Measurements from ENCODE around the gene PCDHA10. TPM values are rescaled to one million over a fixed set of nuclear protein-coding genes. Genes with fewer than 3 reads are reported as not detected.
"Not testable (repeated sequence)": the region's sequence is repeated elsewhere in the genome, so short reads cannot be mapped to it uniquely, and the experiment has no call there.

PCDHA10 gene
- total and polyA plus RNA-seq, 12 donors, result under 0.01 to 0.37 (median 0.07) TPM; not detected in 4

- intact Hi-C loops (cut with DNase I), result no loop called here
- peaks cover 0 to 80% (median 19%) of the 10 kb centered on the region in 11 donors for H3K9me3 ChIP-seq
- DNase-seq (no peak), ATAC-seq (no peak)
- peak in 3 of 9 donors; percentile 15 to 29 (median 16) for TF ChIP-seq CTCF (IDR thresholded peaks at IDR 0.05)
- no peaks in the 10 kb centered on the region for H3K36me3 ChIP-seq
- peak within 1 kb of the TSS in 2 of 10 donors; percentile 12 to 23 for H3K4me3 ChIP-seq
- H3K27ac ChIP-seq, result no peak within 1 kb of the TSS
- peaks cover 0 to 97% (median 56%) of the 10 kb centered on the region in 7 donors for H3K27me3 ChIP-seq
- no peaks in the 10 kb centered on the region for H3K4me1 ChIP-seq
- WGBS, 2 donors, result 13 to 15% methylated on average over 27 of the region's 27 CpGs
Observed at GRCh38 chr5:140827704-140828361, 27.9 kb upstream of the PCDHA10 start, which contains the start of gene PCDHA6. Gene PCDHA6, plus strand, starts transcription at chr5:140827960. Its CDS starts 132 bp downstream, at chr5:140828092.

- no peak for TF ChIP-seq CTCF (IDR thresholded peaks at IDR 0.05)
- no peak overlapping the region for H3K27ac ChIP-seq
- no peak for ATAC-seq
- no peaks in the 10 kb centered on the region for H3K4me1 ChIP-seq
- H3K27me3 ChIP-seq, result peaks cover 0 to 98% (median 57%) of the 10 kb centered on the region in 7 donors
- DNase-seq, result no peak
- no peaks in the 10 kb centered on the region for H3K36me3 ChIP-seq
- H3K4me3 ChIP-seq, result peak overlapping the region in 2 of 10 donors; percentile 12 to 23
- peaks cover 0 to 75% (median 18%) of the 10 kb centered on the region in 11 donors for H3K9me3 ChIP-seq
- intact Hi-C loops (cut with DNase I), result no loop called here
- 15 to 16% methylated on average over 18 of the region's 18 CpGs for WGBS, 2 donors
Observed at GRCh38 chr5:140828362-140828737, 27.3 kb upstream of the PCDHA10 start.

- WGBS, 2 donors, result 30 to 39% methylated on average over 106 of the region's 106 CpGs
- ATAC-seq, H3K4me3 ChIP-seq, H3K27ac ChIP-seq, DNase-seq, H3K36me3 ChIP-seq, H3K4me1 ChIP-seq: not testable (repeated sequence)
- peaks cover 0 to 71% (median 18%) of the 10 kb centered on the region in 11 donors for H3K9me3 ChIP-seq
- H3K27me3 ChIP-seq, result peaks cover 0 to 97% (median 59%) of the 10 kb centered on the region in 7 donors
- intact Hi-C loops (cut with DNase I), result loop anchor here in 2 of 10 donors (5.0 to 10.0 kb wide), 2 partner anchors 212 to 215 kb away; no protein-coding TSS in a partner anchor
Observed at GRCh38 chr5:140829511-140830501, 25.9 kb upstream of the PCDHA10 start.

GRCh38 chr5:140833993-140834392 is 21.7 kb upstream of the PCDHA10 start, which contains the start of gene PCDHA7:
Gene PCDHA7, plus strand, starts transcription at chr5:140834269. Its CDS starts 115 bp downstream, at chr5:140834384.
- no peak for DNase-seq
- Histone ChIP-seq H3K27me3 (peaks cover 0 to 93% (median 54%) of the 10 kb centered on the region in 7 donors), H3K9me3 (peaks cover 0 to 62% (median 20%) of the 10 kb centered on the region in 11 donors), H3K4me3 (peak within 1 kb of the TSS in 2 of 10 donors; percentile 32 to 38), H3K4me1 (no peaks in the 10 kb centered on the region), H3K27ac (no peak within 1 kb of the TSS), H3K36me3 (no peaks in the 10 kb centered on the region)
- no peak for ATAC-seq
- 6 to 12% methylated on average over 8 of the region's 8 CpGs for WGBS, 2 donors
- intact Hi-C loops (cut with DNase I), result loop anchor here in 2 of 10 donors (5.0 to 10.0 kb wide), 2 partner anchors 208 to 211 kb away; no protein-coding TSS in a partner anchor
- TF ChIP-seq CTCF (IDR thresholded peaks at IDR 0.05), result peak in 3 of 9 donors; percentile 18 to 37 (median 24)

- not testable (repeated sequence) for H3K36me3 ChIP-seq, H3K27ac ChIP-seq, H3K4me1 ChIP-seq, ATAC-seq, DNase-seq
- H3K9me3 ChIP-seq, result peaks cover 0 to 59% (median 15%) of the 10 kb centered on the region in 11 donors
- peak overlapping the region in 2 of 10 donors; percentile 32 to 38 for H3K4me3 ChIP-seq
- intact Hi-C loops (cut with DNase I), result loop anchor here in 2 of 10 donors (5.0 to 10.0 kb wide), 2 partner anchors 208 to 210 kb away; no protein-coding TSS in a partner anchor
- peaks cover 0 to 93% (median 55%) of the 10 kb centered on the region in 7 donors for H3K27me3 ChIP-seq
- WGBS, 2 donors, result 16 to 19% methylated on average over 23 to 26 of the region's 38 CpGs
Observed at GRCh38 chr5:140834439-140835008, 21.2 kb upstream of the PCDHA10 start.
